Caco-2 (cell line): ENCODE data around the gene HK1. TPM values are rescaled to one million over a fixed set of nuclear protein-coding genes. Genes with fewer than 3 reads are reported as not detected.

Source experiments
- BruUV-seq: library from RNA; stranded (reverse); fragments of 400-500 nt; replicated peaks from 2 replicates; lab custom pipeline; 2021; lab: Mats Ljungman, UMichigan
- CTCF ChIA-PET: fragments of 300-600 bp; sonication (Branson Sonifier 250); formaldehyde crosslinking; loops from one replicate; lab custom pipeline; 2022; ENCODE audit warnings: antibody characterized with exemption; lab: Charles Lee
- POLR2A ChIA-PET: fragments of 300-600 bp; sonication (Branson Sonifier 250); formaldehyde crosslinking; loops from one replicate; lab custom pipeline; 2022; ENCODE audit warnings: antibody characterized with exemption; lab: Charles Lee
- DNase-seq, 2 experiments: peaks; one replicate each; pipeline versions ENCODE4 v3.0.0 to v3.0.0-alpha.2; 2020 to 2022
- H3K27me3 ChIP-seq: replicated peaks from 2 replicates; pipeline ENCODE4 v1.6.0; 2011; ENCODE audit warnings: low read length; ENCODE audit not compliant: control insufficient read depth, insufficient read depth
- H3K36me3 ChIP-seq: 2 replicates; pipeline ENCODE4 v1.5.1; 2011; ENCODE audit warnings: low read length; ENCODE audit not compliant: control insufficient read depth, insufficient read depth
- H3K4me1 ChIP-seq: fragments of 250-450 bp; sonication (Bioruptor Pico); 2 replicates; pipeline ENCODE4 v1.5.1; 2020; ENCODE audit warnings: mild to moderate bottlenecking
- H3K4me3 ChIP-seq: 2 replicates; pipeline ENCODE4 v1.5.1; 2011; ENCODE audit warnings: low read depth, mild to moderate bottlenecking, control low read depth, low read length
- H3K9me3 ChIP-seq: fragments of 250-450 bp; sonication (Bioruptor Pico); 2 replicates; pipeline ENCODE4 v1.5.1; 2020; ENCODE audit warnings: mild to moderate bottlenecking, moderate library complexity
- H3K27ac Mint-ChIP-seq: one replicate; pipeline ENCODE4 v1.8.0; 2022; ENCODE audit warnings: mixed read lengths; ENCODE audit not compliant: unreplicated experiment
- H3K27me3 Mint-ChIP-seq: one replicate; pipeline ENCODE4 v1.8.0; 2022; ENCODE audit warnings: mixed read lengths; ENCODE audit not compliant: insufficient read depth, unreplicated experiment
- H3K36me3 Mint-ChIP-seq: one replicate; pipeline ENCODE4 v1.8.0; 2022; ENCODE audit warnings: mild to moderate bottlenecking, mixed read lengths; ENCODE audit not compliant: insufficient read depth, unreplicated experiment
- H3K4me1 Mint-ChIP-seq: one replicate; pipeline ENCODE4 v1.8.0; 2022; ENCODE audit warnings: low read depth, mixed read lengths; ENCODE audit not compliant: unreplicated experiment
- H3K4me3 Mint-ChIP-seq: one replicate; pipeline ENCODE4 v1.8.0; 2022; ENCODE audit warnings: mild to moderate bottlenecking, moderate library complexity, mixed read lengths; ENCODE audit not compliant: unreplicated experiment
- H3K9me3 Mint-ChIP-seq: one replicate; pipeline ENCODE4 v1.8.0; 2022; ENCODE audit warnings: mixed read lengths; ENCODE audit not compliant: unreplicated experiment
- intact Hi-C: fragments of 100-400 bp; cut with micrococcal nuclease; formaldehyde crosslinking; loops from one replicate; pipeline ENCODE4 v1.10.0; 2022; ENCODE audit not compliant: unreplicated experiment
- total RNA-seq: library from RNA; stranded (reverse); gene quantifications from 2 replicates; pipeline ENCODE4 v1.2.3, GENCODE V29; 2022
- TF ChIP-seq, protein P1 (sequence below), 2 experiments: fragments of 200-600 bp in 1 of 2; IDR thresholded peaks; 1 replicate in 1 of 2; 2 replicates in 1 of 2; pipeline versions ENCODE4 v1.5.1 to v1.8.0; 2011 to 2022; ENCODE audit warnings: antibody characterized with exemption in 1 of 2, control low read depth in 1 of 2, inconsistent platforms in 1 of 2, low read depth in 1 of 2, low read length in 1 of 2, mild to moderate bottlenecking in 1 of 2, moderate library complexity in 1 of 2; ENCODE audit not compliant: insufficient read depth in 1 of 2, severe bottlenecking in 1 of 2, unreplicated experiment in 1 of 2

The HK1 gene
- total RNA-seq, 1 experiment from 2014 or later = 35.4 TPM

GRCh38 chr10:69385454-69386350 is 107.4 kb downstream of the HK1 start:
- Histone ChIP-seq H3K4me3 (no peak overlapping the region), H3K36me3 (no peaks in the 10 kb centered on the region), H3K4me1 (peaks cover 19% of the 10 kb centered on the region), H3K9me3 (no peaks in the 10 kb centered on the region), H3K27me3 (no peaks in the 10 kb centered on the region)
- TF ChIP-seq, protein P1, sequence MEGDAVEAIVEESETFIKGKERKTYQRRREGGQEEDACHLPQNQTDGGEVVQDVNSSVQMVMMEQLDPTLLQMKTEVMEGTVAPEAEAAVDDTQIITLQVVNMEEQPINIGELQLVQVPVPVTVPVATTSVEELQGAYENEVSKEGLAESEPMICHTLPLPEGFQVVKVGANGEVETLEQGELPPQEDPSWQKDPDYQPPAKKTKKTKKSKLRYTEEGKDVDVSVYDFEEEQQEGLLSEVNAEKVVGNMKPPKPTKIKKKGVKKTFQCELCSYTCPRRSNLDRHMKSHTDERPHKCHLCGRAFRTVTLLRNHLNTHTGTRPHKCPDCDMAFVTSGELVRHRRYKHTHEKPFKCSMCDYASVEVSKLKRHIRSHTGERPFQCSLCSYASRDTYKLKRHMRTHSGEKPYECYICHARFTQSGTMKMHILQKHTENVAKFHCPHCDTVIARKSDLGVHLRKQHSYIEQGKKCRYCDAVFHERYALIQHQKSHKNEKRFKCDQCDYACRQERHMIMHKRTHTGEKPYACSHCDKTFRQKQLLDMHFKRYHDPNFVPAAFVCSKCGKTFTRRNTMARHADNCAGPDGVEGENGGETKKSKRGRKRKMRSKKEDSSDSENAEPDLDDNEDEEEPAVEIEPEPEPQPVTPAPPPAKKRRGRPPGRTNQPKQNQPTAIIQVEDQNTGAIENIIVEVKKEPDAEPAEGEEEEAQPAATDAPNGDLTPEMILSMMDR (IDR thresholded peaks at IDR 0.05; ENCODE audit: insufficient read depth in 1 of 2, low read depth in 1 of 2, low read length in 1 of 2, severe bottlenecking in 1 of 2, unreplicated experiment in 1 of 2) = no peak
- peaks cover 34% of the 10 kb centered on the region for H3K4me1 Mint-ChIP-seq
- H3K4me3 Mint-ChIP-seq = peak overlapping the region; percentile 8
- intact Hi-C loops = loop anchor here (1.0 to 2.0 kb wide), 2 partner anchors 25 to 52 kb away; no protein-coding TSS in a partner anchor
- peak overlapping the region; percentile 77 for H3K27ac Mint-ChIP-seq
- BruUV-seq = no TSS peak
- CTCF ChIA-PET = interaction anchor here (0.7 to 1.4 kb wide), 9 partner anchors 21 to 430 kb away, joined by 3 to 8 read pairs (median 4); partner anchors contain the start of gene DDX21
- DNase-seq = peak in 1 of 2 experiments; percentile 72
- H3K36me3 Mint-ChIP-seq = peaks cover 6% of the 10 kb centered on the region
- H3K9me3 Mint-ChIP-seq = no peaks in the 10 kb centered on the region
- no peaks in the 10 kb centered on the region for H3K27me3 Mint-ChIP-seq
- POLR2A ChIA-PET = interaction anchor here (0.6 to 0.9 kb wide), 6 partner anchors 10 to 761 kb away, joined by 3 to 6 read pairs (median 4); partner anchors contain the start of gene TYSND1

DNA sequence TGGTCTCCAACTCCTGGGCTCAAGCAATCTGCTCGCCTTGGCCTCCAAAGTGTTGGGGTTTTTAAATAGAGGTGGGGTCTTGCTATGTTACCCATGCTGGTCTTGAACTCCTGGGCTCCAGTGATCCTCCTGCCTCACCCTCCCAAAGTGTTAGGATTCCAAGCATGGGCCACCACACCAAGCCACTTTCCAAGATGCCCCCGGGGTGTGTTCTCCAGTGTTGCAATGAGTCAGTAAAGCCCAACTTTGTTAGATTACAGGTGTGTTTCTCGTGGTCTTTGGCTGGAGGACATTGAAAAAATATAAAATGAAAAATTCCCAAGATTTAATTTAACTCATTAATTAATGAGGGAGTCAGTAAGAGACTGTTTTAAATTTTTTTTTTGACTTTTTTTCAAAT is 109.2 kb downstream of the HK1 start:
- no peak overlapping the region for H3K4me3 Mint-ChIP-seq
- TF ChIP-seq, protein P1 (IDR thresholded peaks at IDR 0.05; ENCODE audit: insufficient read depth in 1 of 2, low read depth in 1 of 2, low read length in 1 of 2, severe bottlenecking in 1 of 2, unreplicated experiment in 1 of 2) = no peak
- no peak for DNase-seq
- ChIA-PET POLR2A (no interaction called here), CTCF (no interaction called here)
- H3K27ac Mint-ChIP-seq = peak overlapping the region; percentile 13
- H3K36me3 Mint-ChIP-seq = peaks cover 6% of the 10 kb centered on the region
- H3K27me3 Mint-ChIP-seq = no peaks in the 10 kb centered on the region
- no peak overlapping the region for H3K4me3 ChIP-seq
- no peaks in the 10 kb centered on the region for H3K9me3 Mint-ChIP-seq
- H3K4me1 Mint-ChIP-seq = peaks cover 34% of the 10 kb centered on the region
- BruUV-seq = no TSS peak
- H3K9me3 ChIP-seq = no peaks in the 10 kb centered on the region
- no peaks in the 10 kb centered on the region for H3K36me3 ChIP-seq
- peaks cover 22% of the 10 kb centered on the region for H3K4me1 ChIP-seq
- intact Hi-C loops = no loop called here
- H3K27me3 ChIP-seq = no peaks in the 10 kb centered on the region

- H3K4me3 ChIP-seq = no peak overlapping the region
- no peaks in the 10 kb centered on the region for H3K27me3 ChIP-seq
- ChIA-PET CTCF (interaction anchor here (0.7 to 3.2 kb wide), 3 partner anchors 19 to 150 kb away, joined by 3 to 17 read pairs (median 3); no protein-coding TSS in a partner anchor), POLR2A (interaction anchor here (0.5 kb wide), 1 partner anchor 168 kb away, joined by 3 read pairs; no protein-coding TSS in a partner anchor)
- TF ChIP-seq, protein P1 (IDR thresholded peaks at IDR 0.05; ENCODE audit: insufficient read depth in 1 of 2, low read depth in 1 of 2, low read length in 1 of 2, severe bottlenecking in 1 of 2, unreplicated experiment in 1 of 2) = no peak
- intact Hi-C loops = no loop called here
- Mint-ChIP-seq H3K4me1 (peaks cover 30% of the 10 kb centered on the region), H3K36me3 (peaks cover 4% of the 10 kb centered on the region), H3K4me3 (no peak overlapping the region), H3K9me3 (no peaks in the 10 kb centered on the region), H3K27ac (no peak overlapping the region), H3K27me3 (no peaks in the 10 kb centered on the region)
- no TSS peak for BruUV-seq
- no peaks in the 10 kb centered on the region for H3K9me3 ChIP-seq
- no peaks in the 10 kb centered on the region for H3K36me3 ChIP-seq
- no peak for DNase-seq
- peaks cover 22% of the 10 kb centered on the region for H3K4me1 ChIP-seq
Observed at GRCh38 chr10:69388488-69388887, 110.2 kb downstream of the HK1 start.
